ENCODE results near the gene ZFPM1.

ZFPM1 gene

GRCh38 chr16:88418869-88419268 lies 34.2 kb upstream of the ZFPM1 start:
- no peak for DNase-seq

GRCh38 chr16:88419790-88420189 lies 33.3 kb upstream of the ZFPM1 start:
- no peak for DNase-seq

GRCh38 chr16:88420496-88420895 lies 32.6 kb upstream of the ZFPM1 start:
- no peak for DNase-seq

GRCh38 chr16:88421301-88421700 lies 31.8 kb upstream of the ZFPM1 start:
- no peak for DNase-seq

GRCh38 chr16:88421871-88422433 lies 31.1 kb upstream of the ZFPM1 start:
- DNase-seq, result no peak

- DNase-seq, result no peak
These were observed 30.2 kb upstream of the ZFPM1 start for GRCh38 chr16:88422733-88423447.

GRCh38 chr16:88423448-88423850 lies 29.6 kb upstream of the ZFPM1 start:
- DNase-seq, result no peak

GRCh38 chr16:88424587-88425235 lies 28.4 kb upstream of the ZFPM1 start:
- no peak for DNase-seq

GRCh38 chr16:88426018-88426417 lies 27.1 kb upstream of the ZFPM1 start:
- no peak for DNase-seq

- DNase-seq, result no peak
These were observed 25.7 kb upstream of the ZFPM1 start for GRCh38 chr16:88427376-88427775.

- DNase-seq, result no peak
These were observed 24.9 kb upstream of the ZFPM1 start for GRCh38 chr16:88428156-88428555.

GRCh38 chr16:88428616-88429386 lies 24.3 kb upstream of the ZFPM1 start:
- DNase-seq, result no peak

GRCh38 chr16:88429387-88430184 lies 23.5 kb upstream of the ZFPM1 start:
- no peak for DNase-seq

GRCh38 chr16:88430185-88430523 lies 22.9 kb upstream of the ZFPM1 start:
- DNase-seq, result no peak

- DNase-seq, result no peak
These were observed 22.3 kb upstream of the ZFPM1 start for GRCh38 chr16:88430524-88431446.

- no peak for DNase-seq
These were observed 21.4 kb upstream of the ZFPM1 start for GRCh38 chr16:88431651-88432050.

- DNase-seq, result no peak
These were observed 20.9 kb upstream of the ZFPM1 start for GRCh38 chr16:88432174-88432573.

GRCh38 chr16:88432753-88433152 lies 20.3 kb upstream of the ZFPM1 start:
- DNase-seq, result no peak

- no peak for DNase-seq
These were observed 19.3 kb upstream of the ZFPM1 start for GRCh38 chr16:88433632-88434352.

GRCh38 chr16:88434353-88434690 lies 18.8 kb upstream of the ZFPM1 start:
- no peak for DNase-seq

GRCh38 chr16:88434746-88435145 lies 18.3 kb upstream of the ZFPM1 start:
- DNase-seq, result no peak

Data from DMS53 (cell line).